TTC549 (cell line): ENCODE measurements around the gene BRI3.

Source experiments
- FAIRE-seq: peaks from 2 replicates; lab custom pipeline; 2012; peaks lifted over from hg19 to GRCh38; lab: Jason Lieb, UNC

The BRI3 gene, protein sequence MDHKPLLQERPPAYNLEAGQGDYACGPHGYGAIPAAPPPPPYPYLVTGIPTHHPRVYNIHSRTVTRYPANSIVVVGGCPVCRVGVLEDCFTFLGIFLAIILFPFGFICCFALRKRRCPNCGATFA

GRCh38 chr7:98280791-98281756, at the start of gene BRI3:
TSS of gene BRI3 (plus strand) at chr7:98281686. CDS start at chr7:98281796, 110 bp downstream.
- no peak for FAIRE-seq

DNA sequence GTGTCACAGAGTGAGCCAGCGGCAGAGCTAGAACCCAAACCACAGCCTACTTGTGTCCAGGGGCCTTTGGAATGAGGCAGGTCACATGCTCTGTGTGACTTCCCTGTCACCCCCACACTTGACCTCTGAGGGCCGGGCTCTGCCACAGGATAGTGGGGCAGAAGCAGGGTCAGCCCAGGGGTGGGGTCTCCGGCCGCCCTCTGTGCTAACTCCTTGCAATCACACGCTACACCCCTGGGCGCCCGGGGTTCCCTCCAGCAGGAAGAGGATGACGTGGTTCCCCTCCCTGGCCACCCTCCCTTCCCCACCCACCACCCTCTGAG, 49.3 kb upstream of the BRI3 start:
- no peak for FAIRE-seq

DNA sequence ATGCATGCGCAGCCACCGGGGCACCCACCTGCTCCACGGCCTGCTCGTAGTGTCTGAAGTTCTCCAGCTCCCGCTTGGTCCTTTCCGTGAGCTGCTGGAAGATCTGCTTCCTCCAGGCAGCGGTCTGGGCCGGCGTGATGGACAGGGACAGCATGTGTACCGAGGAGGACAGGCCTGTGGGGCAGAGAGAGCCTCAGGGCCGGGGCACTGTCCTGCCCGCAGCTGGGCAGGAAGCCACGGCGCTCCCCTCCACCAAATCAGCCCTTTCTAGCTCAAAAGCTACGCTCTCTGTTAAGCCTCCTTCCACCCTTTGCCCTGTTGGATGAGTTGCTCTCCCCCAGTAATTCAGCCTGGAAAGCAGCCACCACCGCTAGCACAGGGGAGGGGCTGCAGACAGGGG, 48.7 kb upstream of the BRI3 start:
- FAIRE-seq, result no peak

DNA sequence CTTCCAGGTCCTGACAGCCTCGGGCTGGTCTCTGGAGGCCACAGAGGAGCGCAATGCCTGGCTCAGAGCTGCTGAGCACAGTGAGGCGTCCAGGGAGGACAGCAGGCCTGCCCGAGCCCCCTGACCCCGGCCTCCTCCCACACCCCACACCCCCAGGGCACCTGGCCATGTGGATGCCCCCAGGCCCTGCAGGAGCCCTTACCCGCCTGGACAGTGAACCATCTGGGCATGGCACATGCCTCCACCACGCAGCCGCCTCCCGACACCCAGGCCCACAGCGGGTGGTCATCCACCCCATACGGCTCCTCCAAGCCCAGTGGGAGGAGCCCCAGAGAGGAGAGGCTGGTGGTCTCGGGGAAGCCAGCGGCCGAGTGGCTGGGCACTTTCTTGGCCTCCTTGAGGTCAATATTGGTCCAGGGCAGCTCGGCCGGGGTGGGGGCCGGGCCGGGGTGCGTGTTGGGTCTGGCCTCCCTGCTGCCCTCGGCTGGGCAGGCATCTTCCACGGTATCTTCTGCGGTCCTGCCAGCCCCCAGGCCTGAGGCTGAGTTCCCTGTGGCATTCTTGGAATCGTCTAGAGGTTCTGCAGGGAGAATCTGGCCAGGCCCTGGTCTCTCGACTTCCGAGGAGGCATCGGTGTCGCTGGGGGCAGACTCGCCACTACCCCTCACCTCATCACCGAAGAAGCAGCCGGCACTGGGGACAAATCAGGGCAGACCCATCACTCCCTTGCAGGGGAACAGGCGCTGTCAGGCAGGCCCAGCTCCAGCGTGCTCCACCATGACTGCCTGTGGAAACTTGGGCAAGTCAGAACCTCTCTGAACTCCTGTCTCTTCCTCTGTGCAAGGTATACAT, 48.0 kb upstream of the BRI3 start:
- no peak for FAIRE-seq

DNA sequence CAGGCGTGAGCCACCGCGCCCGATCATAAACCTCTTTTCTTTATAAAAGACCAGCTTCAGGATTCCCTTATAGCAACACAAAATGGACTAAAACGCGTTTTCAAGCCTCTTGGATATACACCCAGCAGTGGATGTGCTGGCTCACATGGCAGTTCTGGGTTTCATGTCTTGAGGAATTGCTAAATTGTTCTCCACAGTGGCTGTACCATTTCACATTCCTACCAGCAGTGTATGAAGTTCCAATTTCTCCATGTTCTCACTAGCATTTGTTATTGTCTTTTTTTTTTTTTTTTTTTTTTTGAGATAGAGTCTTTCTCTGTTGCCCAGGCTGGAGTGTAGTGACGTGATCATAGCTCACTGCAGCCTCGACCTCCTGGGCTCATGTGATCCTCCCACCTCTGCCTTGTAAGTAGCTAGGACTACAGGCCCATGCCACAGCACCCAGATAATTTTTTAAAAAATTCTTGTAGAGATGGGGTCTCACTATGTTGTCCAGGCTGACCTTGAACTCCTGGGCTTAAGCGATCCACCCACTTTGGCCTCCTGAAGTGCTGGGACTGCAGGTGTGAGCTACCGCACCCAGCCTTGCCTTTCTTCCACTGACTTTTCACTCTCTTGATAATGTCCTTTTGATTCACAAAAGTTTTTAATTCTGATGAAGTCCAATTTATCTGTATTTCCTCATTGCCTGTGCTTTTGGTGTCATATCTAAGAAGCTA, 46.9 kb upstream of the BRI3 start:
- FAIRE-seq, result no peak

DNA sequence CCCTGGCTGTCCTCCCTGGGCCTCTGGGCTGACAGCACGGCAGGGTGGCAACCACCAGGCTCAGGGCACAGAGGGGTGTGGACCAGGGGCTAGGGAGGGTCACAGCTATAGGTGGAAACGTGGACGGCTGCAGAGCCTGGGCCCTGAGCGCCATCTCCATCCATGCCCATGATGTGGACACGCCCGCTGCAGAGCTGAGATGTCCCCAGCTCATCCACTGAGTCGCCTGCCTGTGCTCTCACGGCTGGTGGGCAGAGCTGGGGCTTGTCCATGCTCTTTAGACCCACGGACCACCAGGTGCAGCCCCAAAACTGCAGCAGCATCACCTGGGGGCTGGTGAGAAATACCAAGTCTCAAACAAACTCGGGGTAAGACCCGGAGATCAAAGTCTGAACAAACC, 45.6 kb upstream of the BRI3 start:
- no peak for FAIRE-seq

GRCh38 chr7:98236355-98237185, 44.9 kb upstream of the BRI3 start:
- no peak for FAIRE-seq

DNA sequence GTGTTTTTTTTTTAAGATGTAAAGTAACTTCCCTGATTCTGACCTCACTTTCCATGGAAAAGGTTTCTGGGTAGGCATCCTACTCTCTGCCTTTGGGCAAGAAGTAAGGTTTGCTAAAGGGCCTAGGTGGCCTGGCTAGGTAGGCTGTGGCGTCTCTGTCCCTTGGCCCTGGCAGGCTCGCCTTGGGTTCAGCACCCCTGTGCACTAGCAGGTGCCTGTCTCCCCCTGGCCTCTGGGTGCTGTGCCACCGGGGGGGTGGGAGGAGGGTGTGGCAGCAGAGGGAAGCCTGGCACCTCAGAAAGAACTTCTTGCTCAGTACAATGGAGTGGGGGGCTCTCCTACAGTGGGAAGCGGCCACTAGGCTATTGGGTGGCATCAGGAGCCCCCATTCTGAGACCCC, 43.4 kb upstream of the BRI3 start:
- FAIRE-seq, result no peak

DNA sequence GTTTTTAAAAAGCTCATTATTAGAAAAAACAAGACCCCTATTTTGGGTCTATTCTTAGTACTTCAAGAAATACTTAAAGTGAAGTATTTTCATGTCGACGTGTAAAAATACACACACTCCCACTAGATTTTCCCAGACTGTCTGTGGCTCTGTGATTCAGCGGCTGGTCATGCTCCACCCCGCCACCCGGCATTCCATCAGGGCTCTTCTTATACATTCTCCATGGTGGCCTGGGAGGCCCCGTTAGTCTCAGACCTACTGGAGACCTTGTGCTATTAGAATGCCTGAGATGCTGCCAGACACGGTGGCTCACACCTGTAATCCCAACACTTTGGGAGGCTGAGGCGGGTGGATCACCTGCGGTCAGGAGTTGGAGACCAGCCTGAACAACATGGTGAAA, 42.5 kb upstream of the BRI3 start:
- FAIRE-seq, result no peak

DNA sequence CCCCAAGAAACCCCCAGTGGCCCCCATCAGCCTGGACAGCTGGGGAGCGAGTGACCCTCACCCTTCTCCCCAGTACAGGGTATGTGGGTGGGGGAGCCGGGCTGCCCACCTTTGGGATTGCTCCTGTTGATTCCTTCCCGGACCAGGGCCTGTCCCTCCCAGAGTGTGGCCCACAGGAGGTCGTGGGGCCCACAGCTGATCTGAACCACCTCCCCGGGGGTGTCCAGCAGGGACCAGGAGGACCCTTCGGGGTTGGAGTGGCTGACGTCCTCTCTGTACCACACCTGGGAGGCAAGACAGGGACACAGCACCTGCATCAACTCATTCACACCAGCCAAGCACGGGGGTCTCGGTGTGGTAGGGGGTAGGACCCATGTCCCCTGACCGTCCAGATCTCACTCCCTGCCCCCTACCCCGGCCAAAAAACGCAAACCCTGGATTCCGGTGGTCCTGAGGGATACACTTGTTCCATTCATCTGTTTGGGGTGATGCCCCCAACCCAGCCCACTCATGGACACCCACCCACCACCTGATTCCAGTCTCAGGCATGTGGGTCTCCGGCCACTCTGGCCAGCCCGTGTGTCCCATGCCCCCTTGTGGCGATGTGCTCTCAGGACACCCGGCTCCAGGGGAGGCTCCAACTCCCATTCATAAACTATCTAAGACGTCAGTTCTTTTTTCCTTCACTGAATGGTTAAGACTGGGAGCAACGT, 40.4 kb upstream of the BRI3 start:
- no peak for FAIRE-seq

- no peak for FAIRE-seq
These were observed 39.7 kb upstream of the BRI3 start for GRCh38 chr7:98241674-98242241.

GRCh38 chr7:98242342-98242741, 39.1 kb upstream of the BRI3 start:
- FAIRE-seq, result no peak

- FAIRE-seq, result no peak
These were observed 38.6 kb upstream of the BRI3 start for GRCh38 chr7:98242934-98243333.

DNA sequence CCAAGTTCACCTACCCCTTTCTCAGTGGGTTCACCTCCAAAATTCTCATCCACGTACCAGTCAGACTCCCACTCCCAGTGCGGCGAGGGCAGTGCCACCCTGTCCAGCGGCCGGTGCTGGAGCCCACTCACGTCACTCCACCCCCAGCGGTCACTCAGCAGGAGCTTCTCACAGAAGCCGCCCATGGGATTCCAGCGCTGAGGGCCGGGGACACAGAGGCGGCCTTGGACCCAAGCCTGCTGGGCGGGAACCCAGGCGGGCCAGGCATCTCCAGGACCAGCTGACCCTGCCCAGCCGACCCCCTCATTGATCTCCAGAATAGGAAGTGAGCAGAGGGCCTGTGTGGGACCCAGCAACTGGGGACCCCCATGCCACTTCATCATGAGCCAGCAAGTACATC, 36.6 kb upstream of the BRI3 start:
- no peak for FAIRE-seq

DNA sequence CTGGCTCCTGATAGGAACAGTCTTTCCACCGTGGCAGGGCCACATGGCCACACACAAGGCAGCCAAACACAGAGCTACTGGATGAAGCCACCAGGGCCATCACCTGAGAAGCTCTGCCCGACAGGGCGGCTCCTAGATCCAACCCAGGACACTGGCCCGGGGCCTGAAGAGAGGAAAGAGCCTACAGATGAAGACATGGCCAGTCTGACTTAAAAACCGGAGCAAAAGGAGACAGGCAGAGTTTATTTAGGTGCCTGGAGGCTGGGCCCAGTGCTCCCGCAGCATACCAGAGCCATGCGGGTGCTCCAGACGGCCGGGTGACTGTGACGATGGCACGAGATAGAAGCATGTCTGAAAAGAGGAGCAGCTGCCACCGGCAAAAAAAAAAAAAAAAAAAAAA, 33.3 kb upstream of the BRI3 start:
- no peak for FAIRE-seq

- FAIRE-seq, result no peak
These were observed 32.4 kb upstream of the BRI3 start for GRCh38 chr7:98249106-98249505.

GRCh38 chr7:98250789-98251188, 30.7 kb upstream of the BRI3 start:
- FAIRE-seq, result no peak

DNA sequence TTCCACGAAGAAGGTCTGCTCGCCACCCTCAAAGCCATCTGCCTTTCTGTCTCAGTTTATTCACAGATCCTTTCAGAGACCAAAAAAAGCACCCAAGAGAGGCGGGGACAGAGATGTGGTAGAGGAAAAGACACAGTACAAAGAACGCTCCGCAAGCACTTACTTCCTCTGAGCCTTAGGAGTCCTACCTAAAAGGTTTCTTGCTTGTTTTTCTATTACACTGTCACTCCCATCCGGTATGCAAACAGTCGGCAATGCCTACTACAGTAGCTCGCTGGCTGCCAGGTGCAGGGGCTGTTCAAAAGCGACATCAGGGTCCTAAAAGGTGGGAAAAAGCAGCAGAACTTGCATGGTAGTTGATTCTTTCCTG, 30.3 kb upstream of the BRI3 start:
- no peak for FAIRE-seq

DNA sequence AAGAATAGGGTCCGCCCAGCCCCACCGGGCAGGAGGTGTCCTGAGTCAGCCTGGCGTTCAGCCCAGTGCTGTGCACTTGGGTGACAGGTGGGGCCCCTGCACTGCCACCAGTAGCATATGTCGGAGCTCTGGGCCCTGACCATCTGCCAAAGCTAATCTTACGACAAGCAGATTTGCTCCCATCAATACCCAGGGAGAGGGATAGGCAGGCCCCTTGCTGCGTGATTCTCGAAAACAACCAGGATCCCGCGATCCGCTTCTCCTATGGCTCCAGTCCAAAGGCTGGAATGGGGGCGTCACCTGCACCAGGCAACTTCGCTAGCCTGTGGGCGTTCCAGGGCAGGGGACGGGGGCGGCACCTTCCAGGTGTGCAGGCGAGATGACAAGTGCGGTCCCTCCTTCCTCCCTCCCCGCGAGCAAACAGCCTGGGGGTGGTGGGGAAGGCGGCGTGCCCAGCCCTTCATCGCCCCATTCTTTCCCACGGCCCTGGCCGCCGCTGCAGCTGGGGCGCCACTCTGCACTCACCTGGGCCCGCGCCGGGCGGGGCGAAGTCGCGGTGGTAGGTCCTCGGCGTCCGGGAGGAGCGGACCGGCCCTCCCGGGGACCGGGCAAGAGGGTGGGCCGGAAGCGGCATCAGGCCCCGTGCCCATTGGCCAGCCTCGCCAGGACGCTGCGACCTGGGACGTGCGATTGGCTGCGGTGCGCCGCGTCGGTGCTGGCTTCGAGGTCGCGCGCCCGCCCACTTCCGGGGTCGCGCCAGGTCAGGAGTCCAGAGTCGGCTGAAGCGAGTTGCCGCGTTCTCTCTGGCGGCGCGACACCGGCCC, 29.7 kb upstream of the BRI3 start, which contains the start of gene TECPR1:
TECPR1 (minus strand) TSS at position 632 of the 824 bp plus-strand sequence. CDS start 6,086 bp downstream, outside the sequence.
- no peak for FAIRE-seq
